Measurements from ENCODE around the gene RAB11B. TPM values are rescaled to one million over a fixed set of nuclear protein-coding genes. Genes with fewer than 3 reads are reported as not detected.
"Not testable (repeated sequence)": the region's sequence is repeated elsewhere in the genome, so short reads cannot be mapped to it uniquely, and the experiment has no call there.

Gene RAB11B
- polyA plus RNA-seq, 6 donors from 2014 or later, result 47.9 to 81.2 (median 58.2) TPM

- not testable (repeated sequence) for H3K9me3 Mint-ChIP-seq; H3K4me3 Mint-ChIP-seq; DNase-seq; H3K27me3 Mint-ChIP-seq; H3K36me3 Mint-ChIP-seq; ATAC-seq (ENCODE audit: low read depth in 2 of 2); H3K4me1 Mint-ChIP-seq
- peak overlapping the region in 1 of 6 donors; percentile 26 for H3K27ac Mint-ChIP-seq
These were observed 13.7 kb upstream of the RAB11B start for GRCh38 chr19:8376373-8376974.

- DNase-seq, result no peak
- Mint-ChIP-seq H3K9me3 (peaks cover 0 to 7% (median 0%) of the 10 kb centered on the region in 7 donors), H3K27me3 (no peaks in the 10 kb centered on the region), H3K27ac (peak overlapping the region in 1 of 6 donors; percentile 20), H3K4me3 (no peak overlapping the region), H3K4me1 (no peaks in the 10 kb centered on the region), H3K36me3 (peaks cover 0 to 9% of the 10 kb centered on the region in 2 donors)
- ATAC-seq (ENCODE audit: low read depth in 2 of 2), result no peak
These were observed 12.6 kb upstream of the RAB11B start for GRCh38 chr19:8377598-8377997.

DNA sequence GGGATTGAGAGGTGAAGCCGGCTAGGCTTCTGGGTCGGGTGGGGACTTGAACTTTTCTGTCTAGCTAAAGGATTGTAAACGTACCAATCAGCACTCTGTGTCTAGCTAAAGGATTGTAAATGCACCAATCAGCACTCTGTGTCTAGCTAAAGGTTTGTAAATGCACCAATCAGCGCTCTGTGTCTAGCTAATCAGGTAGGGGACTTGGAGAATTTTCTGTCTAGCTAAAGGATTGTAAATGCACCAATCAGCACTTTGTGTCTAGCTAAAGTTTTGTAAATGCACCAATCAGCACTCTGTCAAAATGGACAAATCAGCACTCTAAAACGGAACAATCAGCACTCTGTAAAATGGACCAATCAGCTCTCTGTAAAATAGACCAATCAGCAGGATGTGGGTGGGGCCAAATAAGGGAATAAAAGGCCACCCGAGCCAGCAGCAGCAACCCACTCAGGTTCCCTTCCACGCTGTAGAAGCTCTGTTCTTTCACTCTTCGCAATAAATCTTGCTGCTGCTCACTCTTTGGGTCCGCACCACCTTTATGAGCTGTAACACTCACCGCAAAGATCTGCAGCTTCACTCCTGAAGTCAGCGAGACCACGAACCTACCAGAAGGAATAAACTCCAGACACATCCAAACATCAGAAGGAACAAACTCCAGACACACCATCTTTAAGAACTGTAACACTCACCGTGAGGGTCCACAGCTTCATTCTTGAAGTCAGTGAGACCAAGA, 10.8 kb upstream of the RAB11B start:
- H3K4me1 Mint-ChIP-seq, H3K4me3 Mint-ChIP-seq: not testable (repeated sequence)
- H3K27ac Mint-ChIP-seq, result peak overlapping the region in 1 of 6 donors; percentile 7

DNA sequence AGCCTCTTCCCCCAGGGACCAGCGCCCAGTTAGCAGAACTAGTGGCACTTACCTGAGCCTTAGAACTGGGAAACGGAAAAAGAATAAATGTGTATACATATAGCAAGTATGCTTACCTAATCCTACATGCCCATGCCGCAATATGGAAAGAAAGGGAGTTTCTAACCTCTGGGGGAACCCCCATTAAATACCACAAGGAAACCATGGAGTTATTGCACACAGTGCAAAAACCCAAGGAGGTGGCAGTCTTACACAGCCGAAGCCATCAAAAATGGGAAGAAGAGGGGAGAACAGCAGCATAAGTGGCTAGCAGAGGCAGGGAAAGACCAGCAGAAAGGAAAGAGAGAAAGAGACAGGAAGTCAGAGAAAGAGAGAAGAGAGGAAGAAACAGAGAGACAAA, 5.6 kb upstream of the RAB11B start:
- not testable (repeated sequence) for H3K4me1 Mint-ChIP-seq; H3K36me3 Mint-ChIP-seq; ATAC-seq (ENCODE audit: low read depth in 2 of 2); DNase-seq; H3K27me3 Mint-ChIP-seq; H3K9me3 Mint-ChIP-seq
- Mint-ChIP-seq H3K4me3 (peak overlapping the region in 1 of 8 donors; percentile 3), H3K27ac (peak overlapping the region in 2 of 6 donors; percentile 10 to 87)

More for the DNA sequence above, 10.8 kb upstream of the RAB11B start:
- not testable (repeated sequence) for DNase-seq; H3K36me3 Mint-ChIP-seq; H3K9me3 Mint-ChIP-seq; ATAC-seq (ENCODE audit: low read depth in 2 of 2); H3K27me3 Mint-ChIP-seq

- ATAC-seq (ENCODE audit: low read depth in 2 of 2); H3K4me1 Mint-ChIP-seq; H3K4me3 Mint-ChIP-seq; H3K27me3 Mint-ChIP-seq; DNase-seq; H3K36me3 Mint-ChIP-seq; H3K9me3 Mint-ChIP-seq: not testable (repeated sequence)
- H3K27ac Mint-ChIP-seq, result peak overlapping the region in 1 of 6 donors; percentile 10
These were observed 5.1 kb upstream of the RAB11B start for GRCh38 chr19:8385103-8385502.

DNA sequence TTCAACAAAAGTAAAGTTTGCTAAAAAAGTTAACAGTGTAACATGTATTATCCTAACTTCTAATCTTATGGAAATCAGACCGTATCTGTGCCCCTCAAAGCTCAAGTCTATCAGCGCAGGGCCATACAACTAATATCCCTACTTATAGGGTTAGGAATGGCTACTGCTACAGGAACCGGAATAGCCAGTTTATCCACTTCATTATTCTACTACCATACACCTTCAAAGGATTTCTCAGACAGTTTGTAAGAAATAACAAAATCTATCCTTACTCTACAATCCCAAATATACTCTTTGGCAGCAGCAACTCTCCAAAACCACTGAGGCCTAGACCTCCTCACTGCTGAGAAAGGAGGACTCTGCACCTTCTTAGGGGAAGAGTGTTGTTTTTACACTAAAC, 4.6 kb upstream of the RAB11B start:
- not testable (repeated sequence) for ATAC-seq (ENCODE audit: low read depth in 2 of 2); DNase-seq; H3K9me3 Mint-ChIP-seq; H3K4me1 Mint-ChIP-seq; H3K27ac Mint-ChIP-seq; H3K27me3 Mint-ChIP-seq; H3K36me3 Mint-ChIP-seq
- H3K4me3 Mint-ChIP-seq, result peak overlapping the region in 1 of 8 donors; percentile 44

- DNase-seq; H3K9me3 Mint-ChIP-seq; ATAC-seq (ENCODE audit: low read depth in 2 of 2); H3K27me3 Mint-ChIP-seq; H3K27ac Mint-ChIP-seq; H3K36me3 Mint-ChIP-seq: not testable (repeated sequence)
- Mint-ChIP-seq H3K4me3 (peak overlapping the region in 1 of 8 donors; percentile 44), H3K4me1 (peaks cover 6 to 14% (median 9%) of the 10 kb centered on the region in 3 donors)
These were observed 3.7 kb upstream of the RAB11B start for GRCh38 chr19:8386419-8386818.

DNA sequence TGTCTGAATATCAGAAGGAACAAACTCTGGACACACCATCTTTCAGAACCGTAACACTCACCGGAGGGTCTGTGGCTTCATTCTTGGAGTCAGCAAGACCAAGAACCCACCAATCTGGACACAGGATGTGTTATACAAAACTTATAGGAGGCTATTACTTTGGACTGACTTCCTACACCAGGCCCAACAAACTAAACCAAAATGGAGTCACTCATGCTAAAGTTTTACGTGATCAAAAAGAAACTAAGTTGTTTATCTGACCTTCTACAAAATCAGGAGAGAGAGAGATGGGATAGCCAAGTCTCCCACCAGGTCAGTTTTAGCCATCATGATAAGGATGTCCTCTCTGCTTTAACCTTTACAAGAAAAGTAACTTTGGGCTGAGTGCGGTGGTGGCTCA, 3.2 kb upstream of the RAB11B start:
- no peak for DNase-seq
- no peak overlapping the region for H3K27ac Mint-ChIP-seq
- ATAC-seq (ENCODE audit: low read depth in 2 of 2), result no peak
- peaks cover 11 to 19% (median 14%) of the 10 kb centered on the region in 3 donors for H3K4me1 Mint-ChIP-seq
- H3K9me3 Mint-ChIP-seq, result peaks cover 0 to 3% (median 0%) of the 10 kb centered on the region in 7 donors
- H3K27me3 Mint-ChIP-seq, result no peaks in the 10 kb centered on the region
- peak overlapping the region in 1 of 8 donors; percentile 32 for H3K4me3 Mint-ChIP-seq
- H3K36me3 Mint-ChIP-seq, result no peaks in the 10 kb centered on the region

DNA sequence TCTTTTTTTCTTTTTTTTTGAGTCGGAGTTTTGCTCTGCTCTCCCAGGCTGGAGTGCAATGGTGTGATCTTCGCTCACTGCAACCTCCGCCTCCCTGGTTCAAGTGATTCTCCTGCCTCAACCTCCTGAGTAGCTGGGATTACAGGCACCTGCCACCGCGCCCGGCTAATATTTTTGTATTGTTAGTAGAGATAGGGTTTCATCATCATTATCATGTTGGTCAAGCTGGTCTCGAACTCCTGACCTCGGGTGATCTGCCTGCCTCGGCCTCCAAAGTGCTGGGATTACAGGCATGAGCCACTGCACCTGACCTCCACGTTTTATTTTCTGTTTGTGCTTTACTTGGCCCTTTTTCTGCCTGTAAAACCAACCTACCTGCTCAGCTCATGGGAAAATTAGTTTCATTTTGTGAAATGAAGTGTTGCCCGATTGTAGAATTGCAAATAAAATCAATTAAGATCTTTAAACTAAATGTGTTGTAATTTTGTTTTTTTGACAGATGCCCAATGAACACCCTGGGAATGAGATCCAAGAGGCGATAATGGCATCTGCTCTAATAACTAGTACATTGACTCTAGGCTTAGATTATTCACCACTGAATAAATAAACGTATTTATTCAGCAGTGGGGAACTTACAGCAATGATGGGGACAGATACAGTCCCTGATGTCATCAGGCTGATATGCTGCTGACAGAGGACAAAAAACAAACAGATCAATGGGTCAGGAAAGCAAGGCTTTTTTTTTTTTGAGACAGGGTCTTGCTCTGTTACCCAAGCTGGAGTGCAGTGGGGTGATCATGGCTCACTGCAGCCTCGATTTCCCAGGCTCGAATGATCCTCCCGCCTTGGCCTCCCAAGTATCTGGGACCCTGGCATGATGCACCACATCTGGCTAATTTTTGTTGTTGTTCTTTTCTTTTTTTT, 2.2 kb upstream of the RAB11B start:
- ATAC-seq (ENCODE audit: low read depth in 2 of 2), result no peak
- Mint-ChIP-seq H3K4me3 (peak overlapping the region in 2 of 8 donors; percentile 30 to 55), H3K36me3 (no peaks in the 10 kb centered on the region), H3K4me1 (peaks cover 15 to 20% (median 18%) of the 10 kb centered on the region in 3 donors), H3K9me3 (peaks cover 0 to 3% (median 0%) of the 10 kb centered on the region in 7 donors), H3K27ac (peak overlapping the region in 1 of 6 donors; percentile 61), H3K27me3 (no peaks in the 10 kb centered on the region)
- DNase-seq, result no peak

- ATAC-seq (ENCODE audit: low read depth in 2 of 2) (no peak), DNase-seq (no peak)
- H3K27me3 Mint-ChIP-seq, result no peaks in the 10 kb centered on the region
- H3K9me3 Mint-ChIP-seq, result peaks cover 0 to 3% (median 0%) of the 10 kb centered on the region in 7 donors
- peaks cover 21 to 25% (median 23%) of the 10 kb centered on the region in 3 donors for H3K4me1 Mint-ChIP-seq
- peak overlapping the region in 4 of 8 donors; percentile 12 to 77 (median 44) for H3K4me3 Mint-ChIP-seq
- H3K36me3 Mint-ChIP-seq, result no peaks in the 10 kb centered on the region
- H3K27ac Mint-ChIP-seq, result peak overlapping the region in 1 of 6 donors; percentile 19
These were observed 1.6 kb upstream of the RAB11B start for GRCh38 chr19:8388612-8388958.

GRCh38 chr19:8390617-8390981, 439 bp downstream of the RAB11B start:
- ATAC-seq (ENCODE audit: low read depth in 2 of 2), result peak; percentile 56 to 61
- Mint-ChIP-seq H3K4me1 (peaks cover 18 to 39% (median 32%) of the 10 kb centered on the region in 3 donors), H3K4me3 (peak overlapping the region; percentile 82 to 96 (median 88)), H3K36me3 (no peaks in the 10 kb centered on the region), H3K9me3 (peaks cover 0 to 3% (median 0%) of the 10 kb centered on the region in 7 donors), H3K27me3 (no peaks in the 10 kb centered on the region), H3K27ac (peak overlapping the region in 5 of 6 donors; percentile 26 to 95 (median 73))
- DNase-seq, result peak; percentile 84

GRCh38 chr19:8391198-8392016, 1.2 kb downstream of the RAB11B start:
- peaks cover 0 to 3% (median 0%) of the 10 kb centered on the region in 7 donors for H3K9me3 Mint-ChIP-seq
- no peaks in the 10 kb centered on the region for H3K27me3 Mint-ChIP-seq

More at GRCh38 chr19:8391198-8392016, 1.2 kb downstream of the RAB11B start:
- Mint-ChIP-seq H3K4me1 (peaks cover 22 to 47% (median 40%) of the 10 kb centered on the region in 3 donors), H3K36me3 (no peaks in the 10 kb centered on the region), H3K4me3 (peak overlapping the region in 7 of 8 donors; percentile 83 to 96 (median 88)), H3K27ac (peak overlapping the region in 4 of 6 donors; percentile 27 to 86 (median 53))
- ATAC-seq (ENCODE audit: low read depth in 2 of 2) (no peak), DNase-seq (no peak)

All from naive B cell (primary cell).